Measurements from ENCODE around the gene LAMP1. TPM values are rescaled to one million over a fixed set of nuclear protein-coding genes. Genes with fewer than 3 reads are reported as not detected.
"Not testable (repeated sequence)": the region's sequence is repeated elsewhere in the genome, so short reads cannot be mapped to it uniquely, and the experiment has no call there.

The LAMP1 gene, protein sequence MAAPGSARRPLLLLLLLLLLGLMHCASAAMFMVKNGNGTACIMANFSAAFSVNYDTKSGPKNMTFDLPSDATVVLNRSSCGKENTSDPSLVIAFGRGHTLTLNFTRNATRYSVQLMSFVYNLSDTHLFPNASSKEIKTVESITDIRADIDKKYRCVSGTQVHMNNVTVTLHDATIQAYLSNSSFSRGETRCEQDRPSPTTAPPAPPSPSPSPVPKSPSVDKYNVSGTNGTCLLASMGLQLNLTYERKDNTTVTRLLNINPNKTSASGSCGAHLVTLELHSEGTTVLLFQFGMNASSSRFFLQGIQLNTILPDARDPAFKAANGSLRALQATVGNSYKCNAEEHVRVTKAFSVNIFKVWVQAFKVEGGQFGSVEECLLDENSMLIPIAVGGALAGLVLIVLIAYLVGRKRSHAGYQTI
- 413 and 449 TPM in 2 replicates for total RNA-seq
- long read RNA-seq, partial matches to known transcripts = 0 of 2 reads
- long read RNA-seq, other reads (novel, unspliced or antisense) = 2 of 2 reads

DNA sequence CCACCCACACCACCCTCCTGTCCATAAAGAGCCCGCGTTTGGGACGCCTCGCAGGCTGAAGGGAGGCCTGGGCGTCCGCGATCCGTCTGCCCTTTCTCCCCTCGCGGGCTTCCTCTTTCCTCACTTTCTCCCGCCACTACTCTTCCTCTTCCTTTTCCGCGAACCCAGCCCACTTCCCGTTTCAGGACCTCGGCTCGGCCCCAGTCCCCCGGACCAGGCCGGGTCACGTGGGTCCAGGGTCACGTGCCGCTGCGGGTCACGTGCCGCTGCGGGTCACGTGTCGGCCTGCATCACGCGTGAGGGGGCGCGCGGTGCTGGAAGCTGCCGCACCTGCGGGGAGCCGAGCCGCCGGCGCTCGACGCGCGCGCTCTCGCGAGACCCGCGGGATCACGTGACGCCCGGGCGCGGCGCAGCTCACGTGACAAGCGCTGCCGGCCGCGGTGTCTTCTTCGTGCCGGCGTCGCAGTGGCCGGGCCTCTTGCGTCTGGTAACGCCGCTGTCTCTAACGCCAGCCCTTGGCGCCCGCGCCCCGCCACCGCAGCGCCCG is at the start of gene LAMP1:
Gene LAMP1 (plus strand): TSS at position 417 of the 547 bp plus-strand sequence. CDS start 196 bp downstream, outside the sequence.
- H3K4me3 Mint-ChIP-seq (ENCODE audit: unreplicated experiment) = peak within 1 kb of the TSS; percentile 97
- H3K9me3 Mint-ChIP-seq (ENCODE audit: unreplicated experiment) = no peaks in the 10 kb centered on the region
- H3K27me3 Mint-ChIP-seq (ENCODE audit: unreplicated experiment) = peaks cover 2% of the 10 kb centered on the region
- TF ChIP-seq, protein P1, sequence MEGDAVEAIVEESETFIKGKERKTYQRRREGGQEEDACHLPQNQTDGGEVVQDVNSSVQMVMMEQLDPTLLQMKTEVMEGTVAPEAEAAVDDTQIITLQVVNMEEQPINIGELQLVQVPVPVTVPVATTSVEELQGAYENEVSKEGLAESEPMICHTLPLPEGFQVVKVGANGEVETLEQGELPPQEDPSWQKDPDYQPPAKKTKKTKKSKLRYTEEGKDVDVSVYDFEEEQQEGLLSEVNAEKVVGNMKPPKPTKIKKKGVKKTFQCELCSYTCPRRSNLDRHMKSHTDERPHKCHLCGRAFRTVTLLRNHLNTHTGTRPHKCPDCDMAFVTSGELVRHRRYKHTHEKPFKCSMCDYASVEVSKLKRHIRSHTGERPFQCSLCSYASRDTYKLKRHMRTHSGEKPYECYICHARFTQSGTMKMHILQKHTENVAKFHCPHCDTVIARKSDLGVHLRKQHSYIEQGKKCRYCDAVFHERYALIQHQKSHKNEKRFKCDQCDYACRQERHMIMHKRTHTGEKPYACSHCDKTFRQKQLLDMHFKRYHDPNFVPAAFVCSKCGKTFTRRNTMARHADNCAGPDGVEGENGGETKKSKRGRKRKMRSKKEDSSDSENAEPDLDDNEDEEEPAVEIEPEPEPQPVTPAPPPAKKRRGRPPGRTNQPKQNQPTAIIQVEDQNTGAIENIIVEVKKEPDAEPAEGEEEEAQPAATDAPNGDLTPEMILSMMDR (IDR thresholded peaks at IDR 0.05) = no peak
- peak within 1 kb of the TSS; percentile 97 for H3K27ac Mint-ChIP-seq (ENCODE audit: unreplicated experiment)
- H3K36me3 Mint-ChIP-seq (ENCODE audit: unreplicated experiment) = no peaks in the 10 kb centered on the region
- peaks cover 36% of the 10 kb centered on the region for H3K4me1 Mint-ChIP-seq (ENCODE audit: unreplicated experiment)
- DNase-seq (ENCODE audit: extremely low spot score, unreplicated experiment) = peak; percentile 100

DNA sequence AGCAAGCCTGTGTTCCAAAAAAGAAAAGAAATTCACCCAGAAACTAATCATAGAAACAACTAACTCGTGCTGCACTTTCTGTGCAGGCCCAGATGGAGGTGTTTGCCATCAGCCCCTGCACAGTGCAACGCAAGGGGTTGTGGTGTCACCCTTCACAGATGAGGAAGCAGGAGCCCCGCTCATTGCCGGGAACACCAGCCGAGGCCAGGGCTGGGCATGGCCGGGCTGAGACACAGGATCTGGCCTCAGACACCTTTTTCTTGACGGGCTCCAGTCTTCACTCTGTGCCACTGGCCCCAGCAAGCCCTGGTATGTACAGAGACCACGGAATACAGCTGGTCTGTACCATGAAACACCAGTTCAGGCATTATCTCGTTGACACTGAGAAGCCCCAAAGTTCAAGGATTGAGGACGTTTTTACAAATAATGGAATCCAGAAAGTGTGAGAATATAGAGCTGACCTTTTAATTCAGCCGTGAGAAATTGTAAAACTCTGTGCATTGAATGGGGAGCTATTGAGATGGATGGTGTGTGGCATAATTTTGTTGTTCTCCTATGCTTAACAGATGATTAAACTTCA is 44.4 kb upstream of the LAMP1 start:
- Mint-ChIP-seq H3K27me3 (ENCODE audit: unreplicated experiment) (no peaks in the 10 kb centered on the region), H3K9me3 (ENCODE audit: unreplicated experiment) (no peaks in the 10 kb centered on the region), H3K4me3 (ENCODE audit: unreplicated experiment) (no peak overlapping the region), H3K27ac (ENCODE audit: unreplicated experiment) (no peak overlapping the region), H3K36me3 (ENCODE audit: unreplicated experiment) (peaks cover 64% of the 10 kb centered on the region), H3K4me1 (ENCODE audit: unreplicated experiment) (no peaks in the 10 kb centered on the region)
- TF ChIP-seq, protein P1 (IDR thresholded peaks at IDR 0.05) = no peak
- DNase-seq (ENCODE audit: extremely low spot score, unreplicated experiment) = no peak

DNA sequence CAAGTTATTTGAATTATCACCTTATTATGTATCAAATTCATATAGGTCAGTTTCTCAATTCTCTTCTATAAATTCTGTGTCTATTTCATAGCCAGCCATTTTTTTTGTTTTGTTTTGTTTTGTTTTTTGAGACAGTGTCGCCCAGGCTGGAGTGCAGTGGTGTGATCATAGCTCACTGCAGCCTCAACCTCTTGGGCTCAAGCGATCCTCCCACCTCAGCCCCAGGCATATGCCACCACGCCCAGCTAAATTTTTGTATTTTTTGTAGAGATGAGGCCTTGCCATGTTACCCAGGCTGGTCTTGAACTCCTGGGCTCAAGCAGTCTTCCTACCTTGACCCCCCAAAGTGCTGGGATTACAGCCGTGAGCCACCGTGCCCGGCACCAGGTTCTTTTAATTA is 39.1 kb upstream of the LAMP1 start:
- not testable (repeated sequence) for H3K4me1 Mint-ChIP-seq (ENCODE audit: unreplicated experiment); H3K4me3 Mint-ChIP-seq (ENCODE audit: unreplicated experiment); H3K27me3 Mint-ChIP-seq (ENCODE audit: unreplicated experiment); DNase-seq (ENCODE audit: extremely low spot score, unreplicated experiment); H3K27ac Mint-ChIP-seq (ENCODE audit: unreplicated experiment); H3K9me3 Mint-ChIP-seq (ENCODE audit: unreplicated experiment)
- peaks cover 54% of the 10 kb centered on the region for H3K36me3 Mint-ChIP-seq (ENCODE audit: unreplicated experiment)

DNA sequence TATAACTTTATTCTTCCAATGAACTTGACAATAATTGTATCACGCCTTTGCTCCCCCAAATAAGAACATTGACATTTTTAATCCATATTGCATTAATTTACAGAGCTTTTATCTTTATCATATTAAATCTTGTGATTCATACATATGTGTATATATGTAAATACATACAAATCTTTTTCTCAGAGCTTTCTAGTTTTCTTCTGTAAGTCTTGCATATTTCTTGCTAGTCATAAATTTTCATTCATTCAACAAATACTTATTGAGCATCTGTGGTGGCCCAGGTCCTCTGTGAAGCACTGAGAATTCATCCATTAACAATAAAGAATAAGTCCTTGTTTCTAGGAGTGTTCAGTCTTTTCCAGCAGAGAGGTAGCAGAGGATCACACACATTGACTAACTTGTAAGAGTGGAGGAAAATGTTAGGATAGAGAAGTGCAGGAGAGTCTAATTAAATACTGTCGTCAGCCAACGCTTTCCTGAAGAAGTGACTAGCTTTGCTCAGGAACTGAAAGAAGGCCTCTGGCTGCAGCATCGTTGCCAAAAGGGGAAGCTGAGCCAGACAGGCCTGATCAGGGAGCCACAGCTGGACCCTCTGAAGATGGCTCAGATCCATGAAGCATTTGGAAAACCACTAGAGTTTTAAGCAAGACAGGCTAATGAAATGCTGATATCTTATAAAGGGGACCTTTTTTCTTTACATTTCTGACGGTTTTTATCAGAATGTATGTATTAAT is 38.6 kb upstream of the LAMP1 start:
- TF ChIP-seq, protein P1 (IDR thresholded peaks at IDR 0.05) = no peak
- no peaks in the 10 kb centered on the region for H3K4me1 Mint-ChIP-seq (ENCODE audit: unreplicated experiment)
- no peak overlapping the region for H3K4me3 Mint-ChIP-seq (ENCODE audit: unreplicated experiment)
- H3K27me3 Mint-ChIP-seq (ENCODE audit: unreplicated experiment) = no peaks in the 10 kb centered on the region
- H3K36me3 Mint-ChIP-seq (ENCODE audit: unreplicated experiment) = peaks cover 53% of the 10 kb centered on the region
- DNase-seq (ENCODE audit: extremely low spot score, unreplicated experiment) = no peak
- H3K9me3 Mint-ChIP-seq (ENCODE audit: unreplicated experiment) = peaks cover 5% of the 10 kb centered on the region
- H3K27ac Mint-ChIP-seq (ENCODE audit: unreplicated experiment) = no peak overlapping the region

DNA sequence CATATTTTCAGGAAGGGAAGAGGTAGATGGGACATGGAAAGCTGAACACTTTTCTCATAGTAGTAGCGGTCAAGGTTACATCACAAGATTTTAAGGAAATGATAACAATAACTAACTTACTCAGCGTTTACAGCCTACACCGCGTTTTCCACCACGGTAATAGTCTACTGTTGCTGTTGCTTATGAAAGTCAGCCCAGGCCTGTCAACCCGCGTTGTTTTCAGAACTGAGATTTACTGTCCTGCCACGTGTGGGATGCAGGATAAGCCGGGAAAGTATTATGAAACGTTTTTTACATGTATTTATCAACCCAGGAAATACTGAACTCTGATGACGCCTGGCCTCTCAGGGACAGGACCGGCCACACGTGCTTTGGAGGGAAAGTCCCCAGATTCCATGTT is 36.0 kb upstream of the LAMP1 start:
- no peak overlapping the region for H3K27ac Mint-ChIP-seq (ENCODE audit: unreplicated experiment)
- H3K9me3 Mint-ChIP-seq (ENCODE audit: unreplicated experiment) = peaks cover 5% of the 10 kb centered on the region
- H3K36me3 Mint-ChIP-seq (ENCODE audit: unreplicated experiment) = peaks cover 45% of the 10 kb centered on the region
- H3K4me3 Mint-ChIP-seq (ENCODE audit: unreplicated experiment) = no peak overlapping the region
- no peaks in the 10 kb centered on the region for H3K4me1 Mint-ChIP-seq (ENCODE audit: unreplicated experiment)
- TF ChIP-seq, protein P1 (IDR thresholded peaks at IDR 0.05) = no peak
- no peak for DNase-seq (ENCODE audit: extremely low spot score, unreplicated experiment)
- H3K27me3 Mint-ChIP-seq (ENCODE audit: unreplicated experiment) = no peaks in the 10 kb centered on the region

DNA sequence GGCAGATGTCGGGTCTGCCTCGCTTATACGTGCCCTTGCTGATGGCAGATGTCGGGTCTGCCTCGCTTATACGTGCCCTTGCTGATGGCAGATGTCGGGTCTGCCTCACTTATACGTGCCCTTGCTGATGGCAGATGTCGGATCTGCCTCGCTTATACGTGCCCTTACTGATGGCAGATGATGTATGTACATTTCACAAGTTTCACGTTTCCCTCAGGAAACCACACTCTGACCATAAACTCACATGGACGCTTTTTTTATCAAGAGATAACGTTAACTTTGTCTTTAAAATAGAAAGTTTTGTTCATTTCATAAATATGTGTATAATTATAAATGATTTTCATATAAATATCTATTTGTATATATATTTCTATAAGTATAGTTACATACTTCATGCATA is 34.0 kb upstream of the LAMP1 start:
- peaks cover 31% of the 10 kb centered on the region for H3K36me3 Mint-ChIP-seq (ENCODE audit: unreplicated experiment)
- H3K4me3 Mint-ChIP-seq (ENCODE audit: unreplicated experiment) = not testable (repeated sequence)

More for the DNA sequence above, 34.0 kb upstream of the LAMP1 start:
- H3K27ac Mint-ChIP-seq (ENCODE audit: unreplicated experiment); H3K9me3 Mint-ChIP-seq (ENCODE audit: unreplicated experiment); H3K27me3 Mint-ChIP-seq (ENCODE audit: unreplicated experiment); DNase-seq (ENCODE audit: extremely low spot score, unreplicated experiment); H3K4me1 Mint-ChIP-seq (ENCODE audit: unreplicated experiment): not testable (repeated sequence)
